Endothelial cell (in vitro differentiated cells): Measurements from ENCODE around the gene RP9. TPM values are rescaled to one million over a fixed set of nuclear protein-coding genes. Genes with fewer than 3 reads are reported as not detected.
"Not testable (repeated sequence)": the region's sequence is repeated elsewhere in the genome, so short reads cannot be mapped to it uniquely, and the experiment has no call there.

Experiments
- DNase-seq: peaks from one replicate; pipeline ENCODE4 v3.0.0; 2021; ENCODE audit warnings: low spot score
- H3K27ac Mint-ChIP-seq: one replicate; pipeline ENCODE4 v1.8.0; 2021; ENCODE audit warnings: mixed read lengths, inconsistent platforms; ENCODE audit not compliant: unreplicated experiment
- H3K27me3 Mint-ChIP-seq: one replicate; pipeline ENCODE4 v1.8.0; 2021; ENCODE audit warnings: mild to moderate bottlenecking, moderate library complexity, mixed read lengths, inconsistent platforms; ENCODE audit not compliant: unreplicated experiment
- H3K36me3 Mint-ChIP-seq: one replicate; pipeline ENCODE4 v1.8.0; 2021; ENCODE audit warnings: mild to moderate bottlenecking, low read depth, mixed read lengths, inconsistent platforms; ENCODE audit not compliant: unreplicated experiment
- H3K4me1 Mint-ChIP-seq: one replicate; pipeline ENCODE4 v1.8.0; 2021; ENCODE audit warnings: mild to moderate bottlenecking, mixed read lengths, inconsistent platforms; ENCODE audit not compliant: unreplicated experiment
- H3K4me3 Mint-ChIP-seq: one replicate; pipeline ENCODE4 v1.8.0; 2021; ENCODE audit warnings: mild to moderate bottlenecking, mixed read lengths, inconsistent platforms; ENCODE audit not compliant: unreplicated experiment
- H3K9me3 Mint-ChIP-seq: one replicate; pipeline ENCODE4 v1.8.0; 2021; ENCODE audit warnings: mixed read lengths, inconsistent platforms; ENCODE audit not compliant: unreplicated experiment
- CTCF ChIP-seq: fragments of 200-600 bp; sonication (generic); IDR thresholded peaks from one replicate; pipeline ENCODE4 v1.5.0; 2021; ENCODE audit warnings: antibody characterized with exemption; ENCODE audit not compliant: unreplicated experiment
- total RNA-seq: library from RNA; stranded (reverse); fragmentation: NEBNext Ultra II Directional; extraction: Animal tissue kit (Norgen Biotek cat#: 25700); gene quantifications from one replicate; pipeline ENCODE4 v1.2.1, GENCODE V29; 2021; ENCODE audit not compliant: unreplicated experiment

Gene RP9
- total RNA-seq, 1 donor from 2014 or later: 25.4 TPM

- peak; percentile 24 for DNase-seq
- H3K27me3 Mint-ChIP-seq: no peaks in the 10 kb centered on the region
- H3K4me1 Mint-ChIP-seq: peaks cover 6% of the 10 kb centered on the region
- no peaks in the 10 kb centered on the region for H3K36me3 Mint-ChIP-seq
- no peak overlapping the region for H3K27ac Mint-ChIP-seq
- peak overlapping the region; percentile 16 for H3K4me3 Mint-ChIP-seq
- TF ChIP-seq CTCF: peak; percentile 38
- H3K9me3 Mint-ChIP-seq: no peaks in the 10 kb centered on the region
These were observed 1.8 kb downstream of the RP9 start for GRCh38 chr7:33107136-33108066.

- no peak overlapping the region for H3K4me3 Mint-ChIP-seq
- no peaks in the 10 kb centered on the region for H3K9me3 Mint-ChIP-seq
- no peaks in the 10 kb centered on the region for H3K27me3 Mint-ChIP-seq
- H3K27ac Mint-ChIP-seq: no peak overlapping the region
- no peak for DNase-seq
- no peaks in the 10 kb centered on the region for H3K4me1 Mint-ChIP-seq
- no peak for TF ChIP-seq CTCF
- peaks cover 21% of the 10 kb centered on the region for H3K36me3 Mint-ChIP-seq
These were observed 7.3 kb downstream of the RP9 start for GRCh38 chr7:33101906-33102305.

GRCh38 chr7:33100770-33101169, 8.4 kb downstream of the RP9 start:
- H3K4me3 Mint-ChIP-seq: no peak overlapping the region
- DNase-seq: no peak
- no peaks in the 10 kb centered on the region for H3K27me3 Mint-ChIP-seq
- no peaks in the 10 kb centered on the region for H3K4me1 Mint-ChIP-seq
- H3K36me3 Mint-ChIP-seq: peaks cover 27% of the 10 kb centered on the region
- no peak overlapping the region for H3K27ac Mint-ChIP-seq
- no peak for TF ChIP-seq CTCF
- H3K9me3 Mint-ChIP-seq: no peaks in the 10 kb centered on the region

- Mint-ChIP-seq H3K4me1 (no peaks in the 10 kb centered on the region), H3K4me3 (no peak overlapping the region), H3K9me3 (no peaks in the 10 kb centered on the region), H3K27me3 (peaks cover 3% of the 10 kb centered on the region), H3K36me3 (peaks cover 34% of the 10 kb centered on the region), H3K27ac (no peak overlapping the region)
- no peak for DNase-seq
- no peak for TF ChIP-seq CTCF
These were observed 9.9 kb downstream of the RP9 start for GRCh38 chr7:33099154-33099940.

GRCh38 chr7:33094745-33095275, 14.4 kb downstream of the RP9 start:
- not testable (repeated sequence) for H3K4me3 Mint-ChIP-seq, H3K9me3 Mint-ChIP-seq, DNase-seq, H3K27ac Mint-ChIP-seq, H3K4me1 Mint-ChIP-seq, H3K27me3 Mint-ChIP-seq
- H3K36me3 Mint-ChIP-seq: peaks cover 40% of the 10 kb centered on the region
